HK-2 (cell line): ENCODE data around the gene BCL2L1.
A peak's percentile ranks its signal among the peaks of the same experiment; 100 is the strongest.
"Not testable (repeated sequence)": the region's sequence is repeated elsewhere in the genome, so short reads cannot be mapped to it uniquely, and the experiment has no call there.

Source experiments
- DNase-seq: peaks from one replicate; pipeline ENCODE4 v3.0.0-alpha.2; 2018; ENCODE audit not compliant: unreplicated experiment

Gene BCL2L1

DNA sequence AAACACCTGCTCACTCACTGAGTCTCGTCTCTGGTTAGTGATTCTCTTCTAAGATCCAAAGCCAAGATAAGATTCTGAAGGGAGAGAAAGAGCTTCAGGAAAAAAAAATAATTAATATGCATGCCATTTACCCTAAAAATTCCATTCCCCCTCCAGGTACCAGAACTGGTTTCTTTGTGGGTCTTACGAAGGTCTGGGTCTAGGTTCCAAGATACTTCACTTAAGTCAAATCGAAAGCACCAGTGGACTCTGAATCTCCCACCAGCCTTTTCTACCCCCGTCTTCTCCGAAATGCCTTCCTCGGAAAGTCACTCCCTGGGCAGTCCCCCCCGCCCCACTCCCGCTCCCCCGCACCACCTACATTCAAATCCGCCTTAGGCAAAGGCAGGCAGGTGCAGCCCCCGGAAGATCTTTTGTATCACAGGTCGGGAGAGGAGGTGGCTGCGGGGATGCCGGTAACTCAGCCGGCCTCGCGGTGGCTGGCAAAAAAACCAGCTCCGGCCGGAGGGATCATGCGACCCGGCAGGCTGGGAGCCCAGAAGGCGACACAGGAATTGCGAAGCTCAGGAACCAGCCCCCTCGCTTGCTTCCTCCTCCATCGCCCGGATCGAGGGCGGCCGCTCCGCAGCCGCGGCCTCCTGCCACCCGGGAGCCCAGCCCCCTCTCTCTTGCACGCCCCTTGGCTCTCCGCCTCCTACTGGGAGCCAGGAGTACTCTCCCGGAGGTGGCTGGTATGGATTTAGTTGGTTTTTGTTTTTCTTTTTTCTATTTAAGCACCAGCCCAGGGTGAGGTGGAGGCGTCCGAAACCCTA lies at the start of gene BCL2L1:
BCL2L1 (minus strand) TSS at position 612 of the 812 bp plus-strand sequence. CDS start 650 bp downstream, outside the sequence.
- peak; percentile 88 for DNase-seq

DNA sequence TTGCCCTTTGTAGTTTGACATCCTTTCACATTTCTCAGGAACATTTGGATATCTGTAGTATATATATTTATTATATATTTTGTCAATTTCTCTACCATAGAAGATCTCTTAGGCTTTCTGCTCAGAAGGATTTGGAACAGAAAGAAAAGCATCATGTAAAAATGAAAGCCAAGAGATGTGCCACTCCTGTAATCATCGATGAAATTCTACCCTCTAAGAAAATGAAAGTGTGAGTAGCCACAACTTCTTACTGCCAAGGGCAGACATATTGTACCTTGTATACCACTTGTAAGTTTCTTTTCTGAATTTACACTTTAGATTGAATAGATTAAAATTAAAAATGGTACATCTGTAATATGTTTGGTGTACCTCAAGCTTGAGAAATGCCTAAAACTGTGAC lies 47.6 kb upstream of the BCL2L1 start:
- DNase-seq: no peak

DNA sequence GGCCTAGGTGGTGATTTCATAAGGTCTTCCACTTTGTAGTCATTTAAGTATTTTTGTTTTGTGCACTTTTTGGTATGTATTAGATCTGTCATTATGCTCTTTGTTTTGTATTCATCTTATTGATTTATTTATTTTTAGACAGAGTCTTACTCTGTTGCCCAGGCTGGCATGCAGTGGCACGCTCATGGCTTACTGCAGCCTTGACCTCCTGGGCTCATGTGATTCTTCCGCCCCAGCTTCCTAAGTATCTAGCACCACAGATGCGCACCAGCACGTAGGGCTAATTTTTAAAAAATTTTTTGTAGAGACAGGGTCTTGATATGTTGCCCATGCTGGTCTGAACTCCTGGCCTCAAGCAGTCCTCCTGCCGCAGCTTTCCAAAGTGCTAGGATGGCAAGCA lies 47.0 kb upstream of the BCL2L1 start:
- no peak for DNase-seq

DNA sequence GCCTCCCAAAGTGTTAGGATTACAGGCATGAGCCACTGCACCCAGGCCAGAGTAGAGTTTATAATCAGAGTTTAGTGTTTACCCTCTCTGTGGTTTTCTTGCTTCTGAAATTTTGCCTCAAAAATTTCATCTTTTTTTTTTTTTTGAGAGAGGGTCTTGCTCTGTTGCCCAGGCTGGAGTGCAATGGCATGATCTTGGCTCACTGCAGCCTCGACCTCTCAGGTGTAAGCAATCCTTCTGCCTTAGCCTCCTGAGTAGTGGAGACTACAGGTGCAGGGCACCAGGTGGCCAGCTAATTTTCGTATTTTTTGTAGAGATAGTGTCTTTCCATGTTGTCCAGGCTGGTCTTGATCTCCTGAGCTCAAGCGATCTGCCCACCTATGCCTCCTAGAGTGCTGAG lies 45.1 kb upstream of the BCL2L1 start:
- DNase-seq: no peak

DNA sequence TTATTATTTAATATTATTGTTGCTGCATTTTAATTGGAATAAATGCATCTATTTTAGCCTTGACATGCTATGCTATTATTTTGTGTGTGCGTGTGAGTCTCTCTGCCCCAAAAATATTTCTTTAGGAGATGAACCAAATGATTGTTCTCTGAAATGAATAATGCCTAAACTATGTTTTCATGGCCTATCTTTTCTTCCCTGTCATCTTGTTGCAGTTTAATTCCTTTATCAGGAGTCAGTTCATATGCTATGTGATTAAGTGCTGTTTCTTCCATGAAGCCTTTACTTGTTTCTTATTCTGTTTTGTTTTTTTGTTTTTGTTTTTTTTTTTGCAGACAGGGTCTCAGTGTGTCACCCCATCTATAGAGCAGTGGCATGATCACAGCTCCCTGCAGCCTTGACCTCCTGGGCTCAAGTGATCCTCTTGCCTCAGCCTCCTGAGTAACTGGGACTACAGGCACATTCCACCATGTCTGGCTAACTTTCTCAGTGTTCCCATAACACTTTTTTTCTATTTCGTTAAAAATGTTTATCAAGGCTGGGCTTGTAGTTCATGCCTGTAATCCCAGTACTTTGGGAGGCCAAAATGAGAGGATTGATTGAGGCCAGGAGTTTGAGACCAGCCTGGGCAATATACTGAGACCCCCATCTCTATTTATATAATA lies 42.1 kb upstream of the BCL2L1 start:
- no peak for DNase-seq

DNA sequence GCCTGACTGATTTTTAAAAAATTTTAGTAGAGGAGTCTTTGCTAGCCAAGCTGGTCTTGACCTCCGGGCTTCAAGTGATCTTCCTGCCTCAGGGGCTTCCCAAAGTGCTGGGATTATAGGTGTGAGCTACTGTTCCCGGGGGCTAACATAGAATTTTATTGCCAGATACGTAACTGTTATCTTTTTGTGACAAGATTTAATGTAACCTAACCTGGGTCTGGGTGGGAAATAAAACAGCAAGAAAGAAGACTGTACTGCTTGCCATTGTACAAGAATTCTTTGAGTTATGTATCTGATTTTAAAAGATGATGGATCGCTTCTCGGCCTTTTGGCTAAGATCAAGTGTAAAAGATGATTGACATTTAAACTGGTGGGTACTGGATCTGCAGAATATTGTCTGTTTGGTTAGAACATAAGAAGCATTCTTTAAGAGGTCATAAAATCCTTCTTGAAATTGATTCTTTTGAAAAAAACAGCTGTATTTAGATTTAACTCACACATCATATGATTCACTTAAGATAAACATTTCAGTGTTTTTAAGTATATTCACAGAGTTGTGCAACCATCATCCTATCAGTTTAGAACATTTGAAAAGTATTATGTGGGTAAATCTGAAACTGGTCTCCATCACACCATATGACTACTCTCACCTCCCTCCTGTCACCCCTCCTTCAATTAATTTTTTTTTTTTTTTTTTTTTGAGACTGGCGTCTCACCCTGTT lies 38.0 kb upstream of the BCL2L1 start:
- DNase-seq: no peak

DNA sequence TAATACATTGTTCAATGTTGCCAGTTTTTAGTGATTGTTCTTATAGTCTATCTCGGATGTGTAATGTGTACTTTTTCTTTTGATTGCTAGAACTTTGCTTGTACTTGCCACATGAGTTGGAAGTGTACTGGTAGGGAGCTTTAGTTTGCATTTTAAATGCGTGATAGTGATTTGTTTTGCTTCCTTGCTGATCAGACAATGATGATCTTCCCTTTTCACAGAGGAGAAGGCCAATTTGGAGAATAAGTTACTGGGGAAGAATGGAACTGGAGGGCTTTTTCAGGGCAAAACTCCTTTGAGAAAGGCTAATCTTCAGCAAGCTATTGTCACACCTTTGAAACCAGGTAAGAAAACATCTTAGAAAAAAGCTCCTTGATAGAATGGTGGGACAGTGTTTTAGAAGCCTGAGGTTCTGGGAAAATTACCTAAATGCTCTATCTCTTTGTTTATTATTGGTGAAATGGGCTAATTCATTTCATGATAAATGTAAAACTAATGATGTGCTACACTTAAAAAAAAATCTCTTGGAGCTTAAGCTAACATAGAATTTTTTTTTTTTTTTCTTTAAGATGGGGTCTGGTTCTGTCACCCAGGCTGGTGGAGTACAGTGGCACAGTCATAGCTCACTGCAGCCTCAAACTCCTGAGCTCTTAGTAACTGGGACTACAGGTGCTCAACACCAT lies 37.3 kb upstream of the BCL2L1 start:
- DNase-seq: no peak

DNA sequence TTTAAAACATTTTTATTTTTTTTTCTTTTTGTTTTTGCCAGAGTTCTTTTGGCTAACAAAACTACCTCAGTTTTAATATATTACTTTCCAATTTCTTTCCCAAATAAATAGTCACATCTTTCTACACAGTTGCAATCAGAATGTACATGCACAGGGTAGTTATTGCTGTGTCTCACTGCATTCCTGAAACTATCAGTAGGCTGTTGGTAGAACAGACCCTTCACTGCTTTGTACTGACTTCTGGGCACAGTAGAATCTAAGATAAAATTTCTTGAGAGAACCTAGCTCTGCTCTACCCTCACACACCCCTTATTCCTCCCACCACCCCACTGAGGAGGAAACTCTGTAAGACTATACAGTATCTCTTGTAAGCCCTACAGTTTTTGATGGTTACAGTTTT lies 36.3 kb upstream of the BCL2L1 start:
- no peak for DNase-seq

DNA sequence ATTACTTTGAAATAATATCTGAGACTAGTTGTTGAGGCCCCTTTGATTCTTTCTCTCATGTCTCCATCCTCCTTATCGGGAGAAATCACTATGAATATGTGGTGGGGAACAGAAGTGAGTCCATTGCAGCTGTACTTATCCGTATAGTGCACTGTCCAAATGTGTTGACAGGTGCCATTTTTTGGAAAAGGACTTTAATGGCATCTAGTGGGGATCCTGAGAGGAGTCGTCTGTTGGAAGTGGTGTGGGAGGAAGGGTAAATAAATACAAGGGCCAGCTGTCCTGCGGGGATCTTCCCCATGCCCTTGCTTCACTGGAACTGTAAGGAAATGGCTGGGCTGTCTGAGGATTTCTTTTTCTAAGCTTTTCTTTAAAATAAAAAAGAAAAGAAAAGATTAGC lies 35.9 kb upstream of the BCL2L1 start:
- no peak for DNase-seq

DNA sequence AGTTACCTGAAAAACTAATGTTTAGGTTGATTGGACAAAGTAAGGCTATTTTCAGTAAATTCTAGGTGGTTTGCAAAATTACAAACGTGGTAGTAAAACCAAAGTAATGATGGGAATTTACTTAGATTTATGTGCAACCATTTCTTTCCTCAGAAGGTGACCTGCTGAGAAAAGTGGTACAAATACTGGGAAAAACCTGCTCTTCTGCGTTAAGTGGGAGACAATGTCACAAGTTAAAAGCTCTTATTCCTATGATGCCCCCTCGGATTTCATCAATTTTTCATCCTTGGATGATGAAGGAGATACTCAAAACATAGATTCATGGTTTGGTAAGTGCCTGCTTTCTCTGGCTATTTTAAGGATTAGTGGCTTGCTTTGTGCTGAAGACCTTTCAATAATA lies 34.6 kb upstream of the BCL2L1 start:
- DNase-seq: no peak

DNA sequence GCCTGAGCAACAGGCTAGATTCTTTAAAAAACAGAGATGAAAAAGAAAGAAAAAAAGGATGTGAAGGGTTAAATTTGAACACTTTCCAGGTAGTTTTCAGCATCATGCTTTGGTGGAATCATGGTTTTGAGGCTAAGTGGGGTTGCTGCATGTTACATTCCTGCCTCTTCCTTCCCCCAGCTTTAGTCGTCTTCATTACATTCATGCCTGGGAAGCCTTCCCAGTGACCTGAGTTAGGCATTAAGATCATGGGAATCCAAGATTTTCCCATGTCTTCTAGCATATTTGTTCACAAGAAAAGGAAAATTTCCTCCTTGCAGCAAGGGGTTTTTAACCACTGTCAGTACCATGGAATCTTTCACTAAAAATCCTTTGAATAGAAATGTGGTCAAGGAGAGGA lies 28.5 kb upstream of the BCL2L1 start:
- no peak for DNase-seq

DNA sequence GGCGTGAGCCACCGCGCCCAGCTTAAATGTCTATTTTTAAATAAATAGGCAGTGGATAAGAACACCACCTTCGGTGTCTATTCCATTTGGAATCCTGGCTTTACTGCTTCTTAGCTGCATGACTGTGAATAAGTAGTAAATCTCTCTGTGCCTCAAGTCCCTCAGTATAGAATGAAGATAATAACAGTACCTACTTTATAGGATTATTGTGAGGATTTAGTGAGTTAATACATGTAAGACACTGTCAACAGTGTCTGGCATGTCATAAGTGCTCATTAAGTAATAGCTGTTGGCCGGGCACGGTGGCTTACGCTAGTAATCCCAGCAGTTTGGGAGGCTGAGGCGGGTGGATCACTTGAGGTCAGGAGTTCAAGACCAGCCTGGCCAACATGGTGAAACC lies 26.6 kb upstream of the BCL2L1 start:
- DNase-seq: no peak

DNA sequence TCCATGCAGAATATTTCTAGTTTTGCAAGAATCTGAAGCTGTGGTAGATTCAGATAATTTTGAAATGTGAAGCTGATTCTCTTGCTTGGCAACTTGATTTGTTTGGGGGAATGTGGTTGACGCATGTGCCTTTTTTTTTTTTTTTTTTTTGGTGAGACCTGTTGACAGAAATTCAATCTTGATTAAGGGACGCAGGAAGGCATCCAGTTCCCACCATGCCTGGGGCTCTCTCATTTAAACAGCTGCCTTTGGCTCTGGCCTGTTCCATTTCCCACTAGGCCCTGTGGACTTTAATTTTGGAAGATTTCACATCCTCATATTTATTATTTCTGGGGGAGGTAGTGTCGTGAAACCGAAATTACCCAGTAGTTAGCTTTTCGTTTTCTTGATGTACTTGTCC lies 25.0 kb upstream of the BCL2L1 start:
- no peak for DNase-seq

DNA sequence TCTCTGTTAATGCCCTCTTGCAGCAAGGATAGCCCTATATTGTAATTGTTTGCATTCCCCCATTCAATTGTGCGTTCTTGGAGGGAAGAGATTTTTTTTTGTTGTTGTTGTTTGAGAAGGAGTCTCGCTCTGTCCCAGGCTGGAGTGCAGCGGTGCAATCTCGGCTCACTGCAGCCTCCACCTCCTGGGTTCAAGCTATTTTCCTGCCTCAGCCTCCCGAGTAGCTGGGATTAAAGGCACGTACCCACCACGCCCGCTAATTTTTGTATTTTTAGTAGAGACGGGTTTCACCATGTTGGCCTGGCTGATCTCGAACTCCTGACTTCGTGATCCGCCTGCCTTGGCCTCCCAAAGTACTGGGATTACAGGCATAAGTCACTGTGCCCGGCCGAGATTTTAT lies 24.4 kb upstream of the BCL2L1 start:
- DNase-seq: not testable (repeated sequence)

DNA sequence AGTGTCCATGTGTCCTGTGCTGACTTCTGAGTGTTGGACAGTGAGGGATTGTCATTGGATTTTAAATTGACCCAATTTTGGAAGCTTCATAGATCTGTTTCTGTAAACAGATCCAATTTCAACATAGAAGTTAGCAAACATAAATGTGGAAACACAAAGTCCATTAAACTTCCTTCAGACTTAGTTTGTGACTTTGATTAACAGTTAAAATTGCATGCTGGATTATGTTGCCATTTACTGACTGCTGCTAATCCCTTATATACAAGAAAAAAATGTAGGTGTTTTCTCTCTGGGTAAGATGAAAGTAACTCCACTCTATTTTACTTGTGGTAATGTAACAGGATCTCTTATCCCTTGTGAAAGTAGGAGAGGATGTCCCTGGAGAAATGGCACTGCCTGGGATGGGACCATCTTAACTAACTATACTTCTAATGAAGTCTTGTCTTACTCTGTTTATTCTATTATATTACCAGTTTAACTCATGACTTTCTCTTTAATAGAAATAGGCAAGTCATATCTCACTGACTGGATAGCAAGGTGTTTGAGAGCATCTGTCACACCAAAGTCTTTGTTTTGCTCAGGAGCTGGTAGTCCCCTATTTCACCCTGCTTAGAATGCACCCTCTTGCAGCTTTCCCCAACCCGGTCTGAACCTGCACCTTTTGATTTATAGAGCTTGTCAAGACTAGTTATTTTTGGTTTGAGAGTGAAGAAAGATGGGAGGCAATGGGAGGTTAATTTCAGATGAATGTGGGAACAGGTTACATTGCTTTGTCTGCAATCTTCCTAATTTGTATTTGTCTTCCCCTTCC lies 23.6 kb upstream of the BCL2L1 start:
- DNase-seq: no peak

DNA sequence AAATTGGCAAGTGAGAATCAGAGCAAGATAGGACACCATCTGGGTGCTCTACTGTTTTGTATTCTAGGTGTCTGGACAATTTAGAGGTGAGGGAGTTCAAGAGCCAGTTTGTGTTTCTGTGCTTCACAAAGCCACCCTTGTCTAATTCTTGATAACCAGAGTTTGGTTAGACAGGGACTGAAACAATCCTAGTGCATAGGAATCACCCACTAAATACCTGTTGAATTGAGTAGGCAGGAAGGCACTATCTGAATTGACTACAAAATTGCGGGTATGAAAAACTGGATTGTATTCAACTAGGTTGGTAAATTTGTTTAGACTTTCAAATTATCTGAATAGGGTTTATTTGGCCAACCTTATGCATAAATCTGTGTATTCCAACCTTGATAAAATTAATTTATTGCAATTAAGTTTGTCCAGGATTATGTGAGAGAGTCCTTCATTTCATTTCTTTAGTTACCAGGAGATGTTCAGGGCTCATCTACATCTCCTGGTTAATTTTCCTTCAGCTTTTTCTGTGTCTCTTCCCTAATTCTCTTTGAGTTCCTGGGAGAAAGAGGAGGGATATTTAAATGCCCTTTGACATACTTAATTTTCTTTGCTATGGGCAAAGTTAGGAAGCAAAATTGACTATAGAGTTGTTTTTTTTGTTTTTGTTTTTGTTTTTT lies 18.1 kb upstream of the BCL2L1 start:
- no peak for DNase-seq

DNA sequence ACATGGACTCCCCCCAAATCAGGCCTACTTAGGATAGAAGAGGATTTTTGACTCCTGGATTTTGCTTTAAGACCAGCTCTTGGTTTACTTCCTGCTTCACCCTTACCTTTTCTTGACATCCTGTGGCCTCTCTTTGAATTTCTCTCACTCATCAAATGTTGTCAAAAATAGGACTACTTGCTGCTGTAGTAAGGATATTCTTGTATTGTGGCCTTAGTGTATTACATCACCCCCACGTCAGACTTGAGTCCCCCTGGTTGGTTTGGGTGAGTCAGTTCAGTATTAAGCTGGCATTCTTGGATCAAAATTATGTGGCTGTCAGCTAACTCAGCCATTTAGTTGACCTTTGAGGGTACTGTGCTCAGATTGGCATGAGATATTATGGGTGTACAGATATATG lies 17.5 kb upstream of the BCL2L1 start:
- DNase-seq: no peak

DNA sequence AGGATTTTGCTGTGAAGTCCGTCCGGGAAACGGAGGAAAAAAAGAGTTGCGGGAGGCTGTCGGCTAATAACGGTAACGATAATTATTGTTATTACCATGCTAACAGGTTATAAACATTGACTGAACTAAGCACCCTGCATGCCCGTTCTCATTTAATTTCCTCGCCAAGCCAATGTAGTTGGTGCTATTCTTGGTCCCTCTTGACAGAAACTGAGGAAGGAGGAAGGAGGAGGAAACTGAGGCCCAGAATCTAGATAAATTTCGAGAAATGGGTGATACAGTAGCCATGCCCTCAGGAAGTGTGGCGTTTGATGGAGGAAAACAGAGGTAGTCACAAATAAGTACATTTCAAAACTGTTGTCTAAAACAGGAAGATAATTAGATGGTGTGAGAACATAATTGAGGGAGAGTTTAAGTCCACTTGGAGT lies 16.9 kb upstream of the BCL2L1 start:
- no peak for DNase-seq

DNA sequence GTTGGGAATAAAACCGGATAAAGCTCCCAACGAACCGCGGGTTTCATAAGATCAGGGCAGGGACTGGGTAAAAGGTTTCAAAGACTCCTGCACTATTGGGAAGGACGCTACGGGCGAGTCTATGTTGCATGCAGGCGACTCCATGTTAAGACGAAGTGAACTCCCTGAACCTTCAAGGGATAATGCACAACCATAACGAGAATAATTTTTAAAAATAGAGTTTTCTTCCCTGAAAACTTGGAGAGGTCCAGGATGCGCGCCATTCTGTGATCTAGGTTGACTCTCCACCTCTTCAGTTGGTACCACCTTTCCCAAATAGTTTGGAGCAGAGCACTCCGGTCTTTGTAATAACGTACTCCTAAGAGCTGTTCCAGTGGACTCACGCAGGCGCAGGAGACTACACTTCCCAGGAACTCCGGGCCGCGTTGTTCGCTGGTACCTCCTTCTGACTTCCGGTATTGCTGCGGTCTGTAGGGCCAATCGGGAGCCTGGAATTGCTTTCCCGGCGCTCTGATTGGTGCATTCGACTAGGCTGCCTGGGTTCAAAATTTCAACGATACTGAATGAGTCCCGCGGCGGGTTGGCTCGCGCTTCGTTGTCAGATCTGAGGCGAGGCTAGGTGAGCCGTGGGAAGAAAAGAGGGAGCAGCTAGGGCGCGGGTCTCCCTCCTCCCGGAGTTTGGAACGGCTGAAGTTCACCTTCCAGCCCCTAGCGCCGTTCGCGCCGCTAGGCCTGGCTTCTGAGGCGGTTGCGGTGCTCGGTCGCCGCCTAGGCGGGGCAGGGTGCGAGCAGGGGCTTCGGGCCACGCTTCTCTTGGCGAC lies 16.3 kb upstream of the BCL2L1 start, which contains the start of gene TPX2:
TPX2 (plus strand) TSS at position 562 of the 821 bp plus-strand sequence. CDS start 18,187 bp downstream, outside the sequence.
- peak; percentile 98 for DNase-seq

DNA sequence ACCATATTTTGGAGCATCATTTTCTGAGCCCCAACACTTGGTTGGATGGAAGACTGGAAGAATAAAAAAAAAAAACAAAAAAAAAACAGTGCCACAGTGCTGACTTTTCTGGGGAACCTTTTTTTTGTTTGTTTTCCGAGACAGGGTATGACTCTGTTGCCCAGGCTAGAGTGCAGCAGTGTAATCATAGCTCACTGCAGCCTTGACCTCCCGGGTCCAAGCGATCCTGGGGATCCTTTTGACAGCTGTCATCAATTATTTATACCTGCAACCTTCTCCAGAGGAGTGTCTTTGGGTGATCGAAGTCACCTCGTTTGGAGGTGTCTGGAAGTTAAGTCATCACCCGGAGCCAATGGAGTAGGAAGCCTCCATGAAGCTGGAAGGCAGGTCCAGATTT lies 8.7 kb upstream of the BCL2L1 start:
- no peak for DNase-seq
